Adrenal gland (tissue), 12 donors: ENCODE data around the gene NSMF. TPM values are rescaled to one million over a fixed set of nuclear protein-coding genes. Genes with fewer than 3 reads are reported as not detected.

Experiments
- DNase-seq, 7 donors: peaks; one replicate each; pipeline ENCODE4 v3.0.0-alpha.2; 2019 to 2020
- H3K27ac ChIP-seq, 5 donors: fragments of 200-600 bp; sonication (generic) in 4 of 5; 1 replicate in 3 of 5; 2 replicates in 2 of 5; pipeline versions ENCODE4 v1.5.1 to v1.8.0; 2016 to 2020; ENCODE audit warnings: mild to moderate bottlenecking in 1 of 5
- H3K27me3 ChIP-seq: fragments of 200-600 bp; 2 replicates; pipeline ENCODE4 v1.8.0; 2021
- H3K36me3 ChIP-seq, 2 donors: fragments of 200-600 bp; replicated peaks in 1 of 2; 1 replicate in 1 of 2; 2 replicates in 1 of 2; pipeline versions ENCODE4 v1.5.1 to v1.8.0; 2018 to 2022
- H3K4me1 ChIP-seq, 2 donors: fragments of 200-600 bp; replicated peaks in 1 of 2; 1 replicate in 1 of 2; 2 replicates in 1 of 2; pipeline versions ENCODE4 v1.5.1 to v1.8.0; 2018 to 2021
- H3K4me3 ChIP-seq, 4 donors: fragments of 200-600 bp; sonication (generic) in 3 of 4; one replicate each; pipeline ENCODE4 v1.5.1; 2016 to 2018
- H3K9me3 ChIP-seq, 3 donors: fragments of 200-600 bp; sonication (generic) in 1 of 3; replicated peaks in 1 of 3; 1 replicate in 2 of 3; 2 replicates in 1 of 3; pipeline versions ENCODE4 v1.5.1 to v1.8.0; 2016 to 2021
- POLR2A ChIP-seq, 2 donors: fragments of 450-650 bp; IDR thresholded peaks; one replicate each; pipeline ENCODE4 v1.6.1; 2017; ENCODE audit warnings: antibody characterized with exemption in 2 of 2, mild to moderate bottlenecking in 2 of 2, moderate library complexity in 1 of 2
- WGBS, 4 donors: extraction: QIAGEN DNeasy Blood & Tissue Kit in 2 of 4; methylation state at CpG; one replicate each; pipeline versions ENCODE4 v1.1.5 to v1.1.7; 2013 to 2017; 5-methylcytosine and 5-hydroxymethylcytosine counted together
- intact Hi-C, 2 donors: fragments of 100-400 bp; cut with DNase I; formaldehyde crosslinking; loops; one replicate each; pipeline versions ENCODE4 v1.14.1 to v1.15.0; 2022 to 2023
- polyA plus RNA-seq, 3 donors: library from polyadenylated mRNA; stranded (reverse); fragments of 200-250 nt in 2 of 3; fragments of 350-450 nt in 1 of 3; fragmentation: Illumina TruSeq in 1 of 3; extraction: RNeasy Lipid Tissue Mini Kit (QIAGEN cat#74804) in 1 of 3; gene quantifications; one replicate each; pipeline ENCODE4 v1.2.3, GENCODE V29; 2013 to 2014
- total RNA-seq, 9 donors: library from RNA; depleted of rRNA in 4 of 9; stranded (reverse); fragments of >200 nt in 4 of 9; fragments of 120-200 nt in 1 of 9; fragmentation: NEBNext Ultra II Directional in 1 of 9; extraction: Animal tissue kit (Norgen Biotek cat#: 25700) in 1 of 9; gene quantifications; one replicate each; pipeline versions ENCODE4 v1.1.0 to v1.2.4, GENCODE V29; 2013 to 2023
- TF ChIP-seq, protein P1 (sequence below), 6 experiments: fragments of 450-650 bp in 4 of 6; fragments of 200-600 bp in 2 of 6; sonication (generic) in 1 of 6; IDR thresholded peaks; 1 replicate in 5 of 6; 2 replicates in 1 of 6; pipeline versions ENCODE4 v1.5.1 to v1.8.0; 2016 to 2021; ENCODE audit warnings: antibody characterized with exemption in 6 of 6, mild to moderate bottlenecking in 2 of 6, moderate library complexity in 1 of 6
- donor health status: healthy with polysubstance abuse.
- donor health status: Bipolar disorder and iron deficiency.
- donor health status: DM: yes; HTN: yes; CAD: no.
- donor health status: DM: no; HTN: no; CAD: no.
- donor health status: DM: no; HTN: no; CAD: no.
- donor health status: DM: yes; HTN: yes; CAD: no.

NSMF gene
- total and polyA plus RNA-seq, 12 donors, result 8.7 to 118 (median 25.9) TPM

- intact Hi-C loops, result loop anchor here in 1 of 2 donors (5.0 kb wide), 1 partner anchor 108 kb away; no protein-coding TSS in a partner anchor
- Histone ChIP-seq H3K27ac (no peak overlapping the region), H3K36me3 (no peaks in the 10 kb centered on the region), H3K4me1 (peaks cover 12 to 15% of the 10 kb centered on the region in 2 donors), H3K4me3 (no peak overlapping the region), H3K9me3 (no peaks in the 10 kb centered on the region), H3K27me3 (no peaks in the 10 kb centered on the region)
- no peak for DNase-seq
- TF ChIP-seq, protein P1, sequence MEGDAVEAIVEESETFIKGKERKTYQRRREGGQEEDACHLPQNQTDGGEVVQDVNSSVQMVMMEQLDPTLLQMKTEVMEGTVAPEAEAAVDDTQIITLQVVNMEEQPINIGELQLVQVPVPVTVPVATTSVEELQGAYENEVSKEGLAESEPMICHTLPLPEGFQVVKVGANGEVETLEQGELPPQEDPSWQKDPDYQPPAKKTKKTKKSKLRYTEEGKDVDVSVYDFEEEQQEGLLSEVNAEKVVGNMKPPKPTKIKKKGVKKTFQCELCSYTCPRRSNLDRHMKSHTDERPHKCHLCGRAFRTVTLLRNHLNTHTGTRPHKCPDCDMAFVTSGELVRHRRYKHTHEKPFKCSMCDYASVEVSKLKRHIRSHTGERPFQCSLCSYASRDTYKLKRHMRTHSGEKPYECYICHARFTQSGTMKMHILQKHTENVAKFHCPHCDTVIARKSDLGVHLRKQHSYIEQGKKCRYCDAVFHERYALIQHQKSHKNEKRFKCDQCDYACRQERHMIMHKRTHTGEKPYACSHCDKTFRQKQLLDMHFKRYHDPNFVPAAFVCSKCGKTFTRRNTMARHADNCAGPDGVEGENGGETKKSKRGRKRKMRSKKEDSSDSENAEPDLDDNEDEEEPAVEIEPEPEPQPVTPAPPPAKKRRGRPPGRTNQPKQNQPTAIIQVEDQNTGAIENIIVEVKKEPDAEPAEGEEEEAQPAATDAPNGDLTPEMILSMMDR (IDR thresholded peaks at IDR 0.05), result no peak
- TF ChIP-seq POLR2A (IDR thresholded peaks at IDR 0.05), result no peak
- WGBS, 4 donors, result 91 to 96% (median 95%) methylated on average over 6 to 24 of the region's 24 CpGs
Measured at GRCh38 chr9:137404961-137405567, 54.1 kb downstream of the NSMF start.

GRCh38 chr9:137403269-137403668, 55.9 kb downstream of the NSMF start:
- TF ChIP-seq, protein P1 (IDR thresholded peaks at IDR 0.05), result no peak
- TF ChIP-seq POLR2A (IDR thresholded peaks at IDR 0.05), result no peak
- Histone ChIP-seq H3K27ac (no peak overlapping the region), H3K36me3 (no peaks in the 10 kb centered on the region), H3K4me1 (peaks cover 12 to 15% of the 10 kb centered on the region in 2 donors), H3K27me3 (no peaks in the 10 kb centered on the region), H3K4me3 (no peak overlapping the region), H3K9me3 (no peaks in the 10 kb centered on the region)
- WGBS, 4 donors, result 93 to 98% (median 96%) methylated on average over 3 to 15 of the region's 15 CpGs
- intact Hi-C loops, result no loop called here
- DNase-seq, result no peak

GRCh38 chr9:137402746-137403145, 56.4 kb downstream of the NSMF start:
- H3K36me3 ChIP-seq, result no peaks in the 10 kb centered on the region
- no peak overlapping the region for H3K27ac ChIP-seq
- H3K4me1 ChIP-seq, result peaks cover 12 to 15% of the 10 kb centered on the region in 2 donors
- intact Hi-C loops, result no loop called here
- no peak for TF ChIP-seq POLR2A (IDR thresholded peaks at IDR 0.05)
- TF ChIP-seq, protein P1 (IDR thresholded peaks at IDR 0.05), result no peak
- no peaks in the 10 kb centered on the region for H3K9me3 ChIP-seq
- H3K27me3 ChIP-seq, result no peaks in the 10 kb centered on the region
- no peak overlapping the region for H3K4me3 ChIP-seq
- 80 to 91% (median 89%) methylated on average over 6 to 11 of the region's 11 CpGs for WGBS, 4 donors
- DNase-seq, result no peak

- no peak for TF ChIP-seq POLR2A (IDR thresholded peaks at IDR 0.05)
- TF ChIP-seq, protein P1 (IDR thresholded peaks at IDR 0.05), result no peak
- WGBS, 4 donors, result 95 to 97% (median 96%) methylated on average over 48 to 60 of the region's 60 CpGs
- Histone ChIP-seq H3K36me3 (no peaks in the 10 kb centered on the region), H3K27ac (no peak overlapping the region), H3K9me3 (no peaks in the 10 kb centered on the region), H3K4me1 (no peaks in the 10 kb centered on the region), H3K4me3 (no peak overlapping the region), H3K27me3 (no peaks in the 10 kb centered on the region)
- intact Hi-C loops, result no loop called here
- no peak for DNase-seq
Measured at GRCh38 chr9:137398561-137399468, 60.3 kb downstream of the NSMF start.
